DOHH2 (cell line): ENCODE measurements around the gene CLMN.

Source experiments
- CTCF ChIP-seq: fragments of 200-600 bp; sonication (generic); IDR thresholded peaks from one replicate; pipeline ENCODE4 v1.5.1; 2014; ENCODE audit warnings: antibody characterized with exemption, mild to moderate bottlenecking, low read depth, low read length; ENCODE audit not compliant: poor library complexity, severe bottlenecking
- EZH2phosphoT487 ChIP-seq: fragments of 200-600 bp; sonication (generic); IDR thresholded peaks from 2 replicates; pipeline ENCODE4 v1.6.1; 2017; ENCODE audit warnings: borderline replicate concordance, mild to moderate bottlenecking, antibody characterized with exemption, low read length, moderate library complexity, mixed read lengths

GRCh38 chr14:95156161-95157047 is 163.3 kb downstream of the CLMN start:
- TF ChIP-seq CTCF (no peak), EZH2phosphoT487 (no peak)
